ENCODE results near the gene ZNF507. TPM values are rescaled to one million over a fixed set of nuclear protein-coding genes. Genes with fewer than 3 reads are reported as not detected.
"Not testable (repeated sequence)": the region's sequence is repeated elsewhere in the genome, so short reads cannot be mapped to it uniquely, and the experiment has no call there.

Gene ZNF507
- total RNA-seq, 1 donor = 15.9 TPM

- no peak for TF ChIP-seq CTCF (IDR thresholded peaks at IDR 0.05; ENCODE audit: insufficient read depth, low read length)
- no peak for DNase-seq (ENCODE audit: low read depth)
- H3K4me3 ChIP-seq (ENCODE audit: low read depth, low read length) = no peak overlapping the region
These were observed 76.4 kb downstream of the ZNF507 start for GRCh38 chr19:32421589-32422361.

- DNase-seq (ENCODE audit: low read depth) = no peak
- no peak for TF ChIP-seq CTCF (IDR thresholded peaks at IDR 0.05; ENCODE audit: insufficient read depth, low read length)
- H3K4me3 ChIP-seq (ENCODE audit: low read depth, low read length) = no peak overlapping the region
These were observed 77.0 kb downstream of the ZNF507 start for GRCh38 chr19:32422435-32422834.

GRCh38 chr19:32423944-32424343, 78.5 kb downstream of the ZNF507 start:
- not testable (repeated sequence) for DNase-seq (ENCODE audit: low read depth); H3K4me3 ChIP-seq (ENCODE audit: low read depth, low read length)

GRCh38 chr19:32427536-32427935, 82.1 kb downstream of the ZNF507 start:
- no peak for DNase-seq (ENCODE audit: low read depth)
- no peak overlapping the region for H3K4me3 ChIP-seq (ENCODE audit: low read depth, low read length)
- no peak for TF ChIP-seq CTCF (IDR thresholded peaks at IDR 0.05; ENCODE audit: insufficient read depth, low read length)

- TF ChIP-seq CTCF (IDR thresholded peaks at IDR 0.05; ENCODE audit: insufficient read depth, low read length) = no peak
- no peak for DNase-seq (ENCODE audit: low read depth)
- H3K4me3 ChIP-seq (ENCODE audit: low read depth, low read length) = no peak overlapping the region
These were observed 91.3 kb downstream of the ZNF507 start for GRCh38 chr19:32436692-32437091.

GRCh38 chr19:32437096-32437495, 91.7 kb downstream of the ZNF507 start:
- H3K4me3 ChIP-seq (ENCODE audit: low read depth, low read length) = no peak overlapping the region
- no peak for TF ChIP-seq CTCF (IDR thresholded peaks at IDR 0.05; ENCODE audit: insufficient read depth, low read length)
- DNase-seq (ENCODE audit: low read depth) = no peak

Other genes starting within 250 kb of the ZNF507 start
- 21.9 and 36.2 TPM in 2 replicates for gene DPY19L3, start 60.2 kb downstream of the ZNF507 start, total RNA-seq (ENCODE audit: low replicate concordance)
- gene PDCD5, start 235.6 kb downstream of the ZNF507 start, total RNA-seq (ENCODE audit: low replicate concordance) = 71.2 and 161 TPM in 2 replicates